GM12875 (cell line): ENCODE data around the gene CROCC2.

Source experiments
- H3K4me3 ChIP-seq: one replicate; pipeline ENCODE4 v1.5.1; 2011; ENCODE audit warnings: low read depth, low read length, control low read depth
- TF ChIP-seq, protein P1 (sequence below): IDR thresholded peaks from 2 replicates; pipeline ENCODE4 v1.5.1; 2011; ENCODE audit warnings: low read depth, mild to moderate bottlenecking, control low read depth, inconsistent platforms, low read length, moderate library complexity, borderline replicate concordance; ENCODE audit not compliant: insufficient read depth

The CROCC2 gene

GRCh38 chr2:240953426-240954410 lies 47.6 kb downstream of the CROCC2 start:
- no peak overlapping the region for H3K4me3 ChIP-seq
- TF ChIP-seq, protein P1, sequence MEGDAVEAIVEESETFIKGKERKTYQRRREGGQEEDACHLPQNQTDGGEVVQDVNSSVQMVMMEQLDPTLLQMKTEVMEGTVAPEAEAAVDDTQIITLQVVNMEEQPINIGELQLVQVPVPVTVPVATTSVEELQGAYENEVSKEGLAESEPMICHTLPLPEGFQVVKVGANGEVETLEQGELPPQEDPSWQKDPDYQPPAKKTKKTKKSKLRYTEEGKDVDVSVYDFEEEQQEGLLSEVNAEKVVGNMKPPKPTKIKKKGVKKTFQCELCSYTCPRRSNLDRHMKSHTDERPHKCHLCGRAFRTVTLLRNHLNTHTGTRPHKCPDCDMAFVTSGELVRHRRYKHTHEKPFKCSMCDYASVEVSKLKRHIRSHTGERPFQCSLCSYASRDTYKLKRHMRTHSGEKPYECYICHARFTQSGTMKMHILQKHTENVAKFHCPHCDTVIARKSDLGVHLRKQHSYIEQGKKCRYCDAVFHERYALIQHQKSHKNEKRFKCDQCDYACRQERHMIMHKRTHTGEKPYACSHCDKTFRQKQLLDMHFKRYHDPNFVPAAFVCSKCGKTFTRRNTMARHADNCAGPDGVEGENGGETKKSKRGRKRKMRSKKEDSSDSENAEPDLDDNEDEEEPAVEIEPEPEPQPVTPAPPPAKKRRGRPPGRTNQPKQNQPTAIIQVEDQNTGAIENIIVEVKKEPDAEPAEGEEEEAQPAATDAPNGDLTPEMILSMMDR, result no peak

GRCh38 chr2:240954436-240955305 lies 48.5 kb downstream of the CROCC2 start:
- TF ChIP-seq, protein P1, result no peak
- no peak overlapping the region for H3K4me3 ChIP-seq

GRCh38 chr2:240955306-240956170 lies 49.4 kb downstream of the CROCC2 start:
- no peak overlapping the region for H3K4me3 ChIP-seq
- TF ChIP-seq, protein P1, result no peak

DNA sequence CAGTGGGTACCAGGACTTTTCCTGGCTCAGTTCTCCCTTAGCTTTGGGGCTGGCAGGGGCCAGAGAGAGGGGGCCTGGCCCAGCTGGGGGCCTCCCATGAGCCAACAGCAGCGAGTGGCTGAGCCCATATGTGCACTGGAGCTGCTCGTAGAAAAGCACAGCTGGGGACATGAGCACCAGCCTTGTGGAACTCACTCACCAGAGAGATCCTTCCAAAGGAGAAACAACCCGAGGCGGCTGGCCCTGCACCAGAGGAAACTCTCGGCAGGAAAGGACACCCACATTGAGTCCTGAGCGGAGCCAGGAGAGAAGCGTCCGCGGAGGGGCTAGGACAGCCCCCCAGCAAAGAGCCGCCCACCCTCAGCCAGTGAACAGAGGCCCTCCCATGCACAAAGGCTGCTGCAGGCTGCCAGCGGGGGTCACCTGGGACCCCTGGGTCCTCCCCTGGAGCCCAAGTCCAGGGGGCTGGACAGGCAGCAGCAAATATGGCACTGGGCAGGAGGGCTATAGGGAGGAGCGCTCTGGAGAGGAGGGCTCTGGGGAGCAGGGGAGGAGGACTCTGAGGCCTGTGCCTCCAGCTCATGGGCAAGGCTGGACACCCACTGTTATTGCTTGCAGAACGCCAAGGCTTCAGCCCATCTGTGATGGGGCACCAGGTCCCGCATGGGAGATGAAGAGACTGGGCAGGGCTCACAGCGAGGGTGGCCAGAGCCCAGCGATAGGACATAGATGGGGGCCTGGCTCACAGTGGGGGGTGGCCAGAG lies 50.2 kb downstream of the CROCC2 start:
- H3K4me3 ChIP-seq, result no peak overlapping the region
- TF ChIP-seq, protein P1, result no peak

GRCh38 chr2:240956935-240957655 lies 51.0 kb downstream of the CROCC2 start:
- H3K4me3 ChIP-seq, result no peak overlapping the region
- TF ChIP-seq, protein P1, result no peak
